DLD1 (cell line): ENCODE measurements around the gene AQP9.
"Not testable (repeated sequence)": the region's sequence is repeated elsewhere in the genome, so short reads cannot be mapped to it uniquely, and the experiment has no call there.

ENCODE experiments used
- in situ Hi-C: cut with HindIII; loops from 2 replicates; pipeline ENCODE4 v1.10.0; 2017; ENCODE audit warnings: low sequenced_read_pairs

The AQP9 gene, protein sequence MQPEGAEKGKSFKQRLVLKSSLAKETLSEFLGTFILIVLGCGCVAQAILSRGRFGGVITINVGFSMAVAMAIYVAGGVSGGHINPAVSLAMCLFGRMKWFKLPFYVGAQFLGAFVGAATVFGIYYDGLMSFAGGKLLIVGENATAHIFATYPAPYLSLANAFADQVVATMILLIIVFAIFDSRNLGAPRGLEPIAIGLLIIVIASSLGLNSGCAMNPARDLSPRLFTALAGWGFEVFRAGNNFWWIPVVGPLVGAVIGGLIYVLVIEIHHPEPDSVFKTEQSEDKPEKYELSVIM

DNA sequence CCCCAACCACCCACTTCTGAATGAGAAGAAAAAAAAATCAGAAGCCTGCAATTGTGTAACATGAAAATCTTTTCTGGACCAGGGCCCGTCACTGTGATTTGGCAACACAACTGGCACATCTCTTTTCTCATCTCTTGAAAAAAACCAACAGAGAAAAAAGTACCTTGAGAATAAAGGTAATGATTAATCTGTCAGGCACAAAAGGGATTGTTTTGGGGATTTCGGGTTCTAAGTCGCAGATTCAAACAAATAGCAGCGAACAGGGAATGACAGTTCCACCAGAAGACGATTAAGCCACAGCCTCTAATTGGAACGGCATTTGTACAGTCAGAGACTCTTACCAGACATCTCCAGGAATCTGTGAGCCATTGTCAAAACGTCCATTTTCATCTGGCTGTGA lies at the start of gene AQP9:
TSS of gene AQP9 (plus strand) at position 276 of the 400 bp plus-strand sequence. CDS start 185 bp downstream, outside the sequence.
- in situ Hi-C loops, result no loop called here

- in situ Hi-C loops, result no loop called here
Measured at GRCh38 chr15:58095415-58095814, 42.8 kb upstream of the AQP9 start.

DNA sequence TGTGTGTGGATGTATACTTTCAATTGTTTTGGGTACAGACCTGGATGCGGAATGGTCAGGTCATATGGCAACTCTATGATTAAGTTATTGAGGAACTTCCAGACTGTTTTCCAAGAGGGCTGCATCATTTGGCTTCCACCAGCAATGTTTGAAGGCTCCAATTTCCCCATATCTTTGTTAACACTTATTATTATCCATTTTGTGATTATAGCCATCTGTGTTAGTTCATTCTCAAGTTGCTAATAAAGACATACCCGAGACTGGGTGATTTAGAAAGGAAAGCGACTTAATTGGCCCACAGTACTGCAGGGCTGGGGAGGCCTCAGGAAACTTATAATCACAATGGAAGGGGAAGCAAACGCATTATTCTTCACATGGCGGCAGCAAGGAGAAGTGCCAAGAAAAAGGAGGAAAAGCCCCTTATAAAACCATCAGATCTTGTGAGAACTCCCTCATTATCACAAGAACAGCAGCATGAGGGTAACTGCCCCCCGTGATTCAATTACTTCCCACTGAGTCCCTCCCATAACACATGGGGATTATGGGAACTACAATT lies 41.6 kb upstream of the AQP9 start:
- in situ Hi-C loops, result no loop called here

DNA sequence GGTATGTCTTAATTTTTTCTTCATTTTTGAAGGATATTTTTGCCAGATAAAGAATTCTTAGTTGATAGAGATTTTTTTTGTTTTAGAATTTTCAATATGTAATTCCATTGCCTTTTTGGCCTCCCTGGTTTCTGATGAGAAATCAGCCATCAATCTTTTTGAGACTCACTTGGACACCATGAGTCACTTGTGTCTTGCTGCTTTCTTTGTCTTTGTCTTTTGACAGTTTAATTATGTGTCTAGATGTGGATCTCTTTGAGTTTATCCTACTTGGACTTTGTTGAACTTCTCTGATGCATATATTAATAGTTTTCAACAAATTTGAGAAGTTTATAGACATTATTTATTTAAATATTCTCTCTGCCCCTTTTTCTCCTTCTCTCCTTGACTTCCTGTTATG lies 34.7 kb upstream of the AQP9 start:
- in situ Hi-C loops, result no loop called here

DNA sequence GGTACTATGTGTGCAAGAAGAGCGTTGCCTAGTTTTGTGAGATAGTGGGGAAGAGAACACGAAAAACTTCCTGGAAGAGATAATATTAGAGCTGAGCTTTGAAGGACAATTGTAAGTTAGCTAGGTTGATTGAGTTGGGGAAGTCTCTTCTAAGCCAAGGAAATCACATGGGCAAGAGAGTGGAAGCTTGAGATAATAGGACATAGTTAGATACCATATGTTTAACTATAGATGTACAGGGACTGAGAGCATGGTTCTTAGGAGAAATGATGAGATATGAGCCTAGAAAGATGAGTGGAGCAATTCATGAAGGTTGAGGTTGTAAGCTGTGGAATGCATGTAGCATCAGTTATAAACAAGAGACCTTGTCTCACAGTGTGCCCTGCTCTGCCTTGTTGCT lies 30.1 kb upstream of the AQP9 start:
- in situ Hi-C loops, result no loop called here

- in situ Hi-C loops, result no loop called here
Measured at GRCh38 chr15:58109419-58109818, 28.8 kb upstream of the AQP9 start.

DNA sequence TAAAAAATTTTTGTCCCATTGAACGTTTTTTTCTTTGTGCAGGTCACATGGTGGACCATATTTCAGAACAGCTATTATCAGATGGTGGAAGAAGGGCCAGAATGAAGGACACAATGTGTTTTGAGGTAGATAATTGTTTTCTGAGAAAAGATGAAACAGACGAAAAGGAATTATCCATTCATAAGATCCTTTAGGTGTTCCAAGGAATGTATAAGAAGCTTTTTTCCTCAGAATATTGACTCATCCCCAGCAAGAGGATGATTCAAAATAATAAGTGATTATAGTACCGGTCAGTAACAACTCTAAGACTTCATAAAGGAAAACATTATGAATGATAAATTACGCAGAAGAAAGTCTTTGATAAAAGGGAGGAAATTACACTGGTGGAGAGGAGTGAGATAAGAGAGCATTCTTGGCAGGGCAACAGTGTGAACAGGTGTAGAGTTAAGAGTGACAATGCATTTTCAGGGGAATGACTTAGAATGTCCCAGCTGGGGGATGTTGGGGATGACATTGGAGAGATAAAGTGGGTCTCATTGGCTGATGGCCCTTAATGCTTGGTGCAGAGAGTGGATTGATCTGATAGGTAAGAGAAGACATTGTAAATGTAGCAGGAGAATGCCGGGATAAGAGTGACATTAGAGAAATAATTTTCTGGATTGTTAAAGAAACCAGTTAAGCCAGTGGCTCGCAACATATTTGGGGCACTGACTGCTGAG lies 27.0 kb upstream of the AQP9 start:
- in situ Hi-C loops, result no loop called here

DNA sequence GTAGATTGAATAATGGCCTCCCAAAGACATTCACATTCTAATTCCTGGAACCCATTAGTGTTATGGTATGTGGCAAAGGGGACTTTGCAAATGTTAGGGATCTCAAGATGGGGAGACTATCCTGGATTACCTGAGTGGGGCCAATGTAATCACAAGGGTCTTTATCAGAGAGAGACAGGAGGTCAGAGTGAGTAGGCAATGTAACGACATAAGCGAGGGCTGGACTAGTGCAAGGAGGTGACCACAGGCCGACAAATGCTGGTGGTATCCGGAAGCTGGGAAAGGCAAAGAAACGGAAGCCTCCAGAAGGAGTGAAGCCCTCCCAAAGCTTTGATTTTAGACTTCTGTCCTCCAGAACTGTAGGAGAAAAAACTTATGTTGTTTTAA lies 26.5 kb upstream of the AQP9 start:
- in situ Hi-C loops, result no loop called here

DNA sequence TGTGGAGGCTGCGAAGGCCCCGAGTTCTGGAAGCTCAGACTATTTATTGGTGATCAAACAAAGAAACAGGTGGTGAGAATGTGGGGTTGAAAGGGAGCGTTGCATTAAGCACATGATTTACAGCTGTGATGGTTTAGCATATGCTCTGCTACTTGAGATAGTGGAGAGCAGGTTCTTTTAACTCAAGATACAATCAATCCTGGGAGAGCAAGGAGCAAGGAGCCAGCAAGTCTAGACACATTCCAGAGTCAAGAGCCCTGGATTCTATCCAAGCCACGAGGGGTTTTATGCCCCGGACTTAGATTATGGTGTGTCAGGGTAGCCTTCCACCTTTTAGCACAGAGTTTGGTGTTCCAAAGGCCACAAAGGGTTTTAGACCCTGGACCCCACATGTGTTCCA lies 24.8 kb upstream of the AQP9 start:
- in situ Hi-C loops, result not testable (repeated sequence)

- in situ Hi-C loops, result no loop called here
Measured at GRCh38 chr15:58114388-58114787, 23.8 kb upstream of the AQP9 start.

- in situ Hi-C loops, result no loop called here
Measured at GRCh38 chr15:58114812-58115211, 23.4 kb upstream of the AQP9 start.

GRCh38 chr15:58115692-58116091 lies 22.5 kb upstream of the AQP9 start:
- in situ Hi-C loops, result no loop called here

- in situ Hi-C loops, result no loop called here
Measured at GRCh38 chr15:58117619-58118018, 20.6 kb upstream of the AQP9 start.

- in situ Hi-C loops, result no loop called here
Measured at GRCh38 chr15:58118272-58118671, 19.9 kb upstream of the AQP9 start.

- in situ Hi-C loops, result no loop called here
Measured at GRCh38 chr15:58119016-58119415, 19.2 kb upstream of the AQP9 start.

DNA sequence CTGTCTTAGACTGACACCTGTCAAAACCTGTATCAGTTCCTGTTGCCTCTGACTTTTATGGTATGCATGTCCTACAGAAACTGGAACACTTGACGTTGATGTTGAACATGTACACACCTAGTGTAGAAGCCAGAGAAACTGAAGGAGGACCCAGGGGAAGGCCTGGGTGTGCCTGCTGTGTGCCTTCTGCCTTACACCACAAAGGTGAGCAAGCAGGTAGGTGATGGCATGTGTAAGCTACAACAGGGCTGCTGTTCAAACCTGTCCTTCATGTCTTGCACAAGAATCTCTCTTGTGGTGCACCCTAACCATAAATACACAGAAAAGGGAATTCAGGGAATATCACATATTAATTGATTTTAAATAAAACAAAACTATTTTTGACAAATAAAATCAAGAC lies 13.6 kb upstream of the AQP9 start:
- in situ Hi-C loops, result no loop called here

- in situ Hi-C loops, result no loop called here
Measured at GRCh38 chr15:58125333-58125732, 12.8 kb upstream of the AQP9 start.

DNA sequence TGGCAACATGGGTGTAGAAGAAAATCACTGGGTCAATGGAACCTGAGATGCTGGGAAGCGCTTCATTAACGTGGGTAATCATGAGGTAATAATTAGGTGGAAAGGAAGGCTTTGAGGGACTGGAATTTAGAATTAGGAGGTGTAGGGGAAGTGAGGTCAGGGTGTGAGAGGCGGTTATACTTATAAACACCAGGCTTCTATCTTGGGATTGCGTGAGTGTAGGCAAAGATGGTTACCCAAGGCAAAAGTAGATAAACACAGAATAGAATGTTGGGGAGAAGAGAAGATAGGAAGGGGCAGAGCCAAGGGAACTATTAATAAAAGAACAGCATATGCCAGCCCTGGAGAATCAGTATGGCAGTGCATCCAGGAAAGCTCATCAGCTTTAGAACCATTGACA lies 3.3 kb upstream of the AQP9 start:
- in situ Hi-C loops, result no loop called here

DNA sequence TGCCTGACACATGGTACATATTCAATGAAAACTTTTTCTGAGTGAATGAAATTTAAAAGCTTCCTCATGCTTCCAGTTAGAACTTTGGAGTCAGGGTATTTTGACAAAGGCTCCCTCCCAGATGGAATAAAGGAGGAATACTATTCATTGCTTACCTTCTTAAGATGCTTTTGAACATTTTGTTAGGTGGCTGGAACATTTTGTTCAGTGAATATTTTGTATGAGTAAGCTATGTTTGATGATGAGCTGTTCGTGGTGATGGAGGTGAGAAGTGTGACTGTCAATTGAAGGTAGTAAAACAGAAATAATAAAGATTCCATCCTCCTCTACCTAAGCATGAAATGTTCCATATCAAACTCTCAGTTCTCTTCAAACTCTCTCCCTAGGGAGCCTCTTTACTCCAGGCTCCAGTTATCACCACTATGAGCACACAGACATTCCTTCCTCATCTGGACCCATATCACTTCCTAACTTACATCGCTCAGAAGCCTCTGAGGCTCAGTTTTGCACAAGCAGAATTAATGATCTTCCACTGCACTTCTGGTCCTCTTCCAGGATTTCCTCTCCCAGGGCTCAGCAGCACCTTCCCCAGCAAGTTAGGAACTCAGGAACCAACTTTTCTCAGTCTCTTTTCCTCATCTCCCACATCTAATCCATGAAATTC lies 2.5 kb upstream of the AQP9 start:
- in situ Hi-C loops, result no loop called here

DNA sequence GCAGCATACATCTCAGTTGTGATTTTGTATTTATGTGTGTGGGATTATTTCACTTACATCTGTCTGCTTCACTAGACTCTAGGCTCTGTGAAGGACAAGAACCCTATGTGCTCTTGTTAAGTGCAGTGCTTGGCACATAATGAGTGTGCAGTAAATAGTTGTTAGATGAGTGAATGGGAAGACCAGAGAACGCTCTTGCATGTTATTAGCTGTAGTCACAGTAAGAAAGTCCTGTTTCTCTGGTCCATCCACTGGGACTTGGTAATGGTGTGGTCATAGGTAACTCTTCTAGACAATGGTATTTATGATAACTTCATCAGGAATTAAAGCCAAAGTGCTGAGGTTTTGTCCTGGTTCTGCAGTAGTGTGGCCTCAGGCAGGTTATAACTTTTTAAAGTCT lies 1.4 kb upstream of the AQP9 start:
- in situ Hi-C loops, result no loop called here

DNA sequence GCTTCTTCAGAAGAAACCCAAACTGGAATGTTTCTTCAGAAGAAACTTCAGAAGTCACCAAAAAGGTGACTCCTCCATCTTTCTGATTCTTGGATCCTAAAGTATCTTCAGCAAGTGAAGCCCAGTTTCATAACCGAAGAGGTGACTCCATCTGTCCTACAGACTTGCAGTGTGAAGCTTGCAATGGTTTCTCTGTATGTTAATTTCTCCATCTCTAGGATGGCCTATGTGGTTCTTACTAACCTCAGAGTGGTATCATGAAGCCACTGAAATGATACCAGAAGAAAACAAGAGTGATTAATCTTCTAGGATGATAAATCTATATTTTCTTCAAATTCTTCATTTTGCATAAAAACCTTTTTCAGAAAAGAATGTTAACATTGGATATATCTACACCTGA lies 495 bp upstream of the AQP9 start:
- in situ Hi-C loops, result no loop called here
